Pancreas (tissue), 10 donors: ENCODE results near the gene IPCEF1. TPM values are rescaled to one million over a fixed set of nuclear protein-coding genes. Genes with fewer than 3 reads are reported as not detected.
A peak's percentile ranks its signal among the peaks of the same experiment; 100 is the strongest.
"Not testable (repeated sequence)": the region's sequence is repeated elsewhere in the genome, so short reads cannot be mapped to it uniquely, and the experiment has no call there.

Experiments used
- ATAC-seq, 4 donors: fragments of 200-7000 bp; cut with Tn5 transposase; one replicate each; pipeline versions ENCODE4 v1.8.0 to v1.9.1; 2020; ENCODE audit warnings: mild to moderate bottlenecking in 4 of 4, moderate library complexity in 4 of 4
- DNase-seq, 6 donors: peaks; one replicate each; pipeline ENCODE4 v3.0.0-alpha.2; 2020
- FAIRE-seq: peaks from 2 replicates; lab custom pipeline; 2012; peaks lifted over from hg19 to GRCh38; lab: Jason Lieb, UNC
- H3K27ac ChIP-seq, 4 donors: fragments of 200-600 bp; sonication (generic); 1 replicate in 3 of 4; 2 replicates in 1 of 4; pipeline versions ENCODE4 v1.5.0 to v1.8.0; 2020
- H3K27me3 ChIP-seq, 4 donors: fragments of 200-600 bp; one replicate each; pipeline ENCODE4 v1.8.0; 2021
- H3K36me3 ChIP-seq, 3 donors: fragments of 200-600 bp; sonication (generic) in 1 of 3; one replicate each; pipeline versions ENCODE4 v1.5.0 to v1.8.0; 2020 to 2021
- H3K4me1 ChIP-seq, 3 donors: fragments of 200-600 bp; one replicate each; pipeline ENCODE4 v1.8.0; 2021
- H3K4me3 ChIP-seq, 4 donors: fragments of 200-600 bp; sonication (generic) in 2 of 4; one replicate each; pipeline versions ENCODE4 v1.5.0 to v1.8.0; 2020 to 2021
- H3K9me3 ChIP-seq, 4 donors: fragments of 200-600 bp; one replicate each; pipeline ENCODE4 v1.8.0; 2021
- CTCF ChIP-seq, 4 donors: fragments of 200-600 bp; sonication (generic) in 3 of 4; IDR thresholded peaks; one replicate each; pipeline versions ENCODE4 v1.5.0 to v1.8.0; 2021; ENCODE audit warnings: antibody characterized with exemption in 4 of 4
- WGBS, 2 donors: extraction: QIAGEN DNeasy Blood & Tissue Kit; methylation state at CpG; one replicate each; pipeline ENCODE4 v1.1.7; 2013; 5-methylcytosine and 5-hydroxymethylcytosine counted together
- intact Hi-C, 3 donors: fragments of 100-400 bp; cut with DNase I; formaldehyde crosslinking; loops; one replicate each; pipeline versions ENCODE4 v1.11.1 to v1.14.2; 2022
- polyA plus RNA-seq, 2 donors: library from polyadenylated mRNA; stranded (reverse); fragments of 200-250 nt; gene quantifications; one replicate each; pipeline ENCODE4 v1.2.3, GENCODE V29; 2013
- total RNA-seq, 6 donors: library from RNA; stranded (reverse); fragmentation: NEBNext Ultra II Directional in 4 of 6; extraction: Animal tissue kit (Norgen Biotek cat#: 25700) in 4 of 6; gene quantifications; one replicate each; pipeline versions ENCODE4 v1.2.1 to v1.2.4, GENCODE V29; 2021 to 2023
- donor health status: healthy with polysubstance abuse.
- donor health status: DM: no; HTN: no; CAD: no; lungs with moderate emphysema.
- donor health status: DM: no; HTN: no; CAD: no.
- donor health status: control.
- donor health status: control.
- donor health status: Bipolar disorder and iron deficiency.
- donor health status: DM: yes; HTN: yes; CAD: no.
- donor health status: DM: no; HTN: no; CAD: no.
- donor health status: DM: no; HTN: no; CAD: no.
- donor health status: DM: yes; HTN: yes; CAD: no.

IPCEF1 gene
- total and polyA plus RNA-seq, 8 donors, result 0.53 to 4.4 (median 1.8) TPM

DNA sequence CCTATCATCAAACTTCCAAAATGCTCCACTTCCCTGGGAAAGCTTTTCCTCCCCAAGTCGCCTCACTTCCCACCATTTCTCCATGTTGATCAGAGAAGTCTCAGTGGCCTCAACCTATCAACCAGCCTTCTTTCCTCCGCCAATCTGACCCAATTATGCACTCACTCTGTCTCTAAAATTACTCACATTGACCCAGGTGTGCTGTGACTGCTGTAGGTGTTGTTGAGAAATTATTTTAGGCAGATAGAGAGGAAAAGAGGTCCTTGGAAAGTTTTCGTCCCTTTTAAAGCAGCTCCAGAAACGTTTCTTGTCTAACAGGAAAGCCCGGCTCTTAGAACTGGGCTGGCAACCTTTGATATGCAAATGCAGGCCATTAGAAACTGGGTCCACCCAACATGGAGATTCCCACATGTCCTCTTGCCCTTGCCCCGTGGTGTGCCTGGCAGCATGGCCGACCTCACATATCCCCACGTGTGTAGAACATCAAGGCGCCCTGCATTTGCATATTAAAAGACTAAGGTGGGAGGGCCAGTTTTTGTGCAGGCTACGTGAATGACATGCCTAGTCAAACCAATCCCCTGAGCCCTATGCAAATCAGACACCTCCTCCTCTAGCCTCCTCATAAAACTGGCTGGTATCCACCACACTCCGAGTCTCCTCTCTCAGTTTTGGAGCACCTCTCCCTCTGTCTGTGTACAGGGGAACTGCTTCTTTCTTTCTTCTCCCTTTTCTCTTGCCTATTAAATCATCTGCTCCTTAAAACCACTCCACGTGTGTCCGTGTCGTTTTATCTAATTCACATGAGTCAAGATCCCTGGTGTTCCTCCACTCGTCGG is 12.9 kb downstream of the IPCEF1 start:
- 25 to 38% methylated on average over 16 of the region's 16 CpGs for WGBS, 2 donors
- DNase-seq (peak; percentile 52 to 77 (median 62)), FAIRE-seq (no peak), ATAC-seq (peak; percentile 93 to 98 (median 97))
- Histone ChIP-seq H3K4me3 (peak overlapping the region in 2 of 4 donors; percentile 18 to 32), H3K36me3 (no peaks in the 10 kb centered on the region), H3K4me1 (peaks cover 0 to 4% (median 0%) of the 10 kb centered on the region in 3 donors), H3K27me3 (no peaks in the 10 kb centered on the region), H3K27ac (peak overlapping the region in 2 of 4 donors; percentile 18 to 62), H3K9me3 (peaks cover 0 to 3% (median 0%) of the 10 kb centered on the region in 4 donors)
- TF ChIP-seq CTCF (IDR thresholded peaks at IDR 0.05), result peak in 3 of 4 donors; percentile 12 to 23 (median 23)
- intact Hi-C loops, result no loop called here

DNA sequence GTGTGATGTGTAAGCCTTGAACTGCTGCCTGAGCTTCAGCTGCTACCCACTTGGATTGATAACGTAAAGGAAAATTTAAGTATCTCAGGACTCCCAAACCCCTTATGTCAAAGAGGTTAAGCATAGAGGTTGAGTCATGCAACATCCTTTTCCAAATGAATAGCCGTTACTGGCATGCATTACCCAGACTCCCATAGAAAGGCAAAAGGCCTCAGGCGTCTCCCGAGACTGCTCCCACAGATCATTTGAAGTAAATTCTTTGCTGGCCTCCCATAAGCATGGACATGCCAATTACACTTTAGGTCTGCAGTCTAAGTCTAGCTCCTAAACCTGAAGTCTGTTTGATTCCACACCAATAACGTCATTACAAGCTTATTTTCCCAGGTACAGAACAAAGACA is 14.7 kb downstream of the IPCEF1 start:
- FAIRE-seq, result no peak
- 80 to 88% methylated on average over 5 of the region's 5 CpGs for WGBS, 2 donors
- TF ChIP-seq CTCF (IDR thresholded peaks at IDR 0.05), result no peak

GRCh38 chr6:154341336-154341735 is 15.3 kb downstream of the IPCEF1 start:
- Histone ChIP-seq H3K27ac (no peak overlapping the region), H3K4me1 (peaks cover 0 to 4% (median 0%) of the 10 kb centered on the region in 3 donors), H3K9me3 (peaks cover 0 to 3% (median 0%) of the 10 kb centered on the region in 4 donors), H3K27me3 (no peaks in the 10 kb centered on the region), H3K4me3 (no peak overlapping the region), H3K36me3 (no peaks in the 10 kb centered on the region)
- intact Hi-C loops, result no loop called here
- no peak for TF ChIP-seq CTCF (IDR thresholded peaks at IDR 0.05)
- no peak for FAIRE-seq
- DNase-seq, result no peak
- ATAC-seq, result no peak
- 80% methylated on average over 4 of the region's 4 CpGs for WGBS, 2 donors

More for the DNA sequence above, 14.7 kb downstream of the IPCEF1 start:
- intact Hi-C loops, result no loop called here
- H3K27me3 ChIP-seq, result no peaks in the 10 kb centered on the region
- H3K9me3 ChIP-seq, result peaks cover 0 to 3% (median 0%) of the 10 kb centered on the region in 4 donors
- no peaks in the 10 kb centered on the region for H3K36me3 ChIP-seq
- H3K4me1 ChIP-seq, result peaks cover 0 to 4% (median 0%) of the 10 kb centered on the region in 3 donors
- H3K4me3 ChIP-seq, result no peak overlapping the region
- ATAC-seq, result no peak
- H3K27ac ChIP-seq, result no peak overlapping the region
- DNase-seq, result no peak

GRCh38 chr6:154337406-154338005 is 19.1 kb downstream of the IPCEF1 start:
- DNase-seq (no peak), ATAC-seq (no peak), FAIRE-seq (no peak)
- intact Hi-C loops, result no loop called here
- Histone ChIP-seq H3K27ac (no peak overlapping the region), H3K36me3 (no peaks in the 10 kb centered on the region), H3K9me3 (no peaks in the 10 kb centered on the region), H3K4me3 (no peak overlapping the region), H3K27me3 (no peaks in the 10 kb centered on the region), H3K4me1 (no peaks in the 10 kb centered on the region)
- WGBS, 2 donors, result 85 to 90% methylated on average over 4 of the region's 4 CpGs
- TF ChIP-seq CTCF (IDR thresholded peaks at IDR 0.05), result no peak

- H3K36me3 ChIP-seq, H3K9me3 ChIP-seq, DNase-seq, ATAC-seq, intact Hi-C loops, H3K4me1 ChIP-seq, H3K27me3 ChIP-seq, H3K4me3 ChIP-seq, FAIRE-seq, H3K27ac ChIP-seq: not testable (repeated sequence)
- 89 to 90% methylated on average over 1 of the region's 1 CpG for WGBS, 2 donors
These were observed 22.5 kb downstream of the IPCEF1 start for GRCh38 chr6:154334147-154334546.
